SK-N-SH treated with all-trans-retinoic acid at 6 μM for 48 hours (cell line): Measurements from ENCODE around the gene PPP2R1B.

Experiments used
- ATAC-seq: fragments of 200-7000 bp; cut with Tn5 transposase; 3 replicates; pipeline ENCODE4 v1.9.1; 2020; ENCODE audit warnings: mild to moderate bottlenecking, moderate library complexity
- ARNTL ChIP-seq: fragments of 450-650 bp; formaldehyde crosslinking; IDR thresholded peaks from 2 replicates; pipeline ENCODE4 v1.5.0; 2020; ENCODE audit warnings: low read depth, mild to moderate bottlenecking, moderate library complexity, borderline replicate concordance
- BACH2 ChIP-seq: fragments of 250-450 bp; sonication (Bioruptor Pico); IDR thresholded peaks from 2 replicates; pipeline ENCODE4 v1.9.0; 2021; ENCODE audit warnings: mild to moderate bottlenecking, borderline replicate concordance
- CREB5 ChIP-seq: fragments of 250-450 bp; sonication (Bioruptor Pico); IDR thresholded peaks from 2 replicates; pipeline ENCODE4 v1.5.1; 2020; ENCODE audit warnings: low read depth, mild to moderate bottlenecking, moderate library complexity
- CSDC2 ChIP-seq: fragments of 250-450 bp; sonication (Bioruptor Pico); IDR thresholded peaks from 2 replicates; pipeline ENCODE4 v1.5.0; 2020; ENCODE audit warnings: mild to moderate bottlenecking, moderate library complexity
- CSRNP3 ChIP-seq: fragments of 250-450 bp; sonication (Bioruptor Pico); IDR thresholded peaks from 2 replicates; pipeline ENCODE4 v1.5.1; 2021; ENCODE audit warnings: mild to moderate bottlenecking, moderate library complexity
- GLIS3 ChIP-seq: fragments of 250-450 bp; sonication (Bioruptor Pico); IDR thresholded peaks from 2 replicates; pipeline ENCODE4 v1.5.0; 2020; ENCODE audit warnings: mild to moderate bottlenecking, moderate library complexity
- ISL1 ChIP-seq: fragments of 250-450 bp; sonication (Bioruptor Pico); IDR thresholded peaks from 2 replicates; pipeline ENCODE4 v2.1.2; 2022; ENCODE audit warnings: mild to moderate bottlenecking, moderate library complexity
- PPARA ChIP-seq: fragments of 250-450 bp; sonication (Bioruptor Pico); IDR thresholded peaks from 2 replicates; pipeline ENCODE4 v1.5.0; 2020; ENCODE audit warnings: mild to moderate bottlenecking, borderline replicate concordance
- RARB ChIP-seq: fragments of 250-450 bp; sonication (Bioruptor Pico); IDR thresholded peaks from 2 replicates; pipeline ENCODE4 v1.8.0; 2021; ENCODE audit warnings: mild to moderate bottlenecking, moderate library complexity
- SNAI2 ChIP-seq: fragments of 250-450 bp; sonication (Bioruptor Pico); IDR thresholded peaks from 2 replicates; pipeline ENCODE4 v1.5.0; 2020; ENCODE audit warnings: mild to moderate bottlenecking, moderate library complexity
- TOX ChIP-seq: fragments of 250-450 bp; sonication (Bioruptor Pico); IDR thresholded peaks from 2 replicates; pipeline ENCODE4 v1.8.0; 2021; ENCODE audit warnings: mild to moderate bottlenecking, moderate library complexity, borderline replicate concordance
- TSHZ2 ChIP-seq: fragments of 250-450 bp; sonication (Bioruptor Pico); IDR thresholded peaks from 2 replicates; pipeline ENCODE4 v1.5.0; 2020; ENCODE audit warnings: mild to moderate bottlenecking, moderate library complexity
- ZFP30 ChIP-seq: fragments of 450-650 bp; formaldehyde crosslinking; IDR thresholded peaks from 2 replicates; pipeline ENCODE4 v1.5.0; 2022; ENCODE audit warnings: mild to moderate bottlenecking, moderate library complexity
- ZNF565 ChIP-seq: fragments of 450-650 bp; formaldehyde crosslinking; conservative IDR thresholded peaks from 2 replicates; pipeline ENCODE4 v1.5.0; 2020; ENCODE audit warnings: low read depth, mild to moderate bottlenecking, moderate library complexity
- ZNF70 ChIP-seq: fragments of 450-650 bp; formaldehyde crosslinking; IDR thresholded peaks from 2 replicates; pipeline ENCODE4 v1.5.0; 2020; ENCODE audit warnings: mild to moderate bottlenecking, moderate library complexity
- TF ChIP-seq, protein P1 (sequence below): fragments of 250-450 bp; sonication (Bioruptor Pico); IDR thresholded peaks from 2 replicates; pipeline ENCODE4 v1.8.0; 2021; ENCODE audit warnings: low read depth, mild to moderate bottlenecking, moderate library complexity, borderline replicate concordance
- TF ChIP-seq, protein P2 (sequence below): fragments of 250-450 bp; sonication (Bioruptor Pico); IDR thresholded peaks from 2 replicates; pipeline ENCODE4 v1.8.0; 2020; ENCODE audit warnings: mild to moderate bottlenecking, moderate library complexity, borderline replicate concordance

PPP2R1B gene

GRCh38 chr11:111725621-111726020 lies 40.6 kb downstream of the PPP2R1B start:
- no peak for TF ChIP-seq ZFP30 (CRISPR knock-in tag)
- TF ChIP-seq ISL1, result no peak
- TF ChIP-seq RARB, result no peak
- TF ChIP-seq TSHZ2 (CRISPR knock-in tag), result no peak
- no peak for TF ChIP-seq SNAI2 (CRISPR knock-in tag)
- no peak for TF ChIP-seq CREB5 (CRISPR knock-in tag)
- TF ChIP-seq ZNF565, result no peak
- TF ChIP-seq ZNF70 (CRISPR knock-in tag), result no peak
- no peak for TF ChIP-seq TOX (CRISPR knock-in tag)
- no peak for TF ChIP-seq CSRNP3 (CRISPR knock-in tag)
- TF ChIP-seq CSDC2 (CRISPR knock-in tag), result no peak
- no peak for TF ChIP-seq ARNTL (CRISPR knock-in tag)
- TF ChIP-seq GLIS3 (CRISPR knock-in tag), result no peak
- TF ChIP-seq, protein P1, sequence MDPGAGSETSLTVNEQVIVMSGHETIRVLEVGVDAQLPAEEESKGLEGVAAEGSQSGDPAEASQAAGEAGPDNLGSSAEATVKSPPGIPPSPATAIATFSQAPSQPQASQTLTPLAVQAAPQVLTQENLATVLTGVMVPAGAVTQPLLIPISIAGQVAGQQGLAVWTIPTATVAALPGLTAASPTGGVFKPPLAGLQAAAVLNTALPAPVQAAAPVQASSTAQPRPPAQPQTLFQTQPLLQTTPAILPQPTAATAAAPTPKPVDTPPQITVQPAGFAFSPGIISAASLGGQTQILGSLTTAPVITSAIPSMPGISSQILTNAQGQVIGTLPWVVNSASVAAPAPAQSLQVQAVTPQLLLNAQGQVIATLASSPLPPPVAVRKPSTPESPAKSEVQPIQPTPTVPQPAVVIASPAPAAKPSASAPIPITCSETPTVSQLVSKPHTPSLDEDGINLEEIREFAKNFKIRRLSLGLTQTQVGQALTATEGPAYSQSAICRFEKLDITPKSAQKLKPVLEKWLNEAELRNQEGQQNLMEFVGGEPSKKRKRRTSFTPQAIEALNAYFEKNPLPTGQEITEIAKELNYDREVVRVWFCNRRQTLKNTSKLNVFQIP (CRISPR knock-in tag), result no peak
- TF ChIP-seq, protein P2, sequence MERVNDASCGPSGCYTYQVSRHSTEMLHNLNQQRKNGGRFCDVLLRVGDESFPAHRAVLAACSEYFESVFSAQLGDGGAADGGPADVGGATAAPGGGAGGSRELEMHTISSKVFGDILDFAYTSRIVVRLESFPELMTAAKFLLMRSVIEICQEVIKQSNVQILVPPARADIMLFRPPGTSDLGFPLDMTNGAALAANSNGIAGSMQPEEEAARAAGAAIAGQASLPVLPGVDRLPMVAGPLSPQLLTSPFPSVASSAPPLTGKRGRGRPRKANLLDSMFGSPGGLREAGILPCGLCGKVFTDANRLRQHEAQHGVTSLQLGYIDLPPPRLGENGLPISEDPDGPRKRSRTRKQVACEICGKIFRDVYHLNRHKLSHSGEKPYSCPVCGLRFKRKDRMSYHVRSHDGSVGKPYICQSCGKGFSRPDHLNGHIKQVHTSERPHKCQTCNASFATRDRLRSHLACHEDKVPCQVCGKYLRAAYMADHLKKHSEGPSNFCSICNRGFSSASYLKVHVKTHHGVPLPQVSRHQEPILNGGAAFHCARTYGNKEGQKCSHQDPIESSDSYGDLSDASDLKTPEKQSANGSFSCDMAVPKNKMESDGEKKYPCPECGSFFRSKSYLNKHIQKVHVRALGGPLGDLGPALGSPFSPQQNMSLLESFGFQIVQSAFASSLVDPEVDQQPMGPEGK (CRISPR knock-in tag), result no peak
- no peak for TF ChIP-seq PPARA (CRISPR knock-in tag)
- no peak for ATAC-seq

GRCh38 chr11:111724615-111725129 lies 41.5 kb downstream of the PPP2R1B start:
- no peak for TF ChIP-seq CREB5 (CRISPR knock-in tag)
- TF ChIP-seq CSRNP3 (CRISPR knock-in tag), result no peak
- no peak for TF ChIP-seq TSHZ2 (CRISPR knock-in tag)
- TF ChIP-seq BACH2 (CRISPR knock-in tag), result no peak
- TF ChIP-seq ZNF565, result no peak
- TF ChIP-seq PPARA (CRISPR knock-in tag), result no peak
- TF ChIP-seq ZNF70 (CRISPR knock-in tag), result no peak
- ATAC-seq, result no peak
